NCI-H526 (cell line): Measurements from ENCODE around the gene COL3A1.

Experiments used
- DNase-seq, 2 experiments: peaks; one replicate each; lab custom pipeline; 2025; lab: John Stamatoyannopoulos, UW

COL3A1 gene

GRCh38 chr2:189015359-189015758, 41.2 kb downstream of the COL3A1 start:
- DNase-seq: no peak

GRCh38 chr2:189016311-189016861, 42.2 kb downstream of the COL3A1 start:
- no peak for DNase-seq

GRCh38 chr2:189018631-189019030, 44.5 kb downstream of the COL3A1 start:
- DNase-seq: no peak

- no peak for DNase-seq
These were observed 46.0 kb downstream of the COL3A1 start for GRCh38 chr2:189020179-189020578.

- no peak for DNase-seq
These were observed 47.9 kb downstream of the COL3A1 start for GRCh38 chr2:189022053-189022481.

- no peak for DNase-seq
These were observed 48.3 kb downstream of the COL3A1 start for GRCh38 chr2:189022492-189022891.

GRCh38 chr2:189024901-189025618, 50.9 kb downstream of the COL3A1 start:
- DNase-seq: peak in 1 of 2 experiments; percentile 8

- no peak for DNase-seq
These were observed 63.3 kb downstream of the COL3A1 start for GRCh38 chr2:189037518-189037917.

- DNase-seq: no peak
These were observed 71.7 kb downstream of the COL3A1 start for GRCh38 chr2:189045836-189046235.

GRCh38 chr2:189046320-189046719, 72.1 kb downstream of the COL3A1 start:
- no peak for DNase-seq

- peak in 1 of 2 experiments; percentile 2 for DNase-seq
These were observed 73.2 kb downstream of the COL3A1 start for GRCh38 chr2:189047171-189047888.

- DNase-seq: no peak
These were observed 74.0 kb downstream of the COL3A1 start for GRCh38 chr2:189048189-189048588.

- no peak for DNase-seq
These were observed 75.6 kb downstream of the COL3A1 start for GRCh38 chr2:189049709-189050164.

GRCh38 chr2:189050165-189050712, 76.1 kb downstream of the COL3A1 start:
- DNase-seq: no peak

- DNase-seq: no peak
These were observed 82.3 kb downstream of the COL3A1 start for GRCh38 chr2:189056200-189057106.

GRCh38 chr2:189057316-189057715, 83.1 kb downstream of the COL3A1 start:
- DNase-seq: no peak

- DNase-seq: no peak
These were observed 86.0 kb downstream of the COL3A1 start for GRCh38 chr2:189060096-189060642.
